CD14-positive monocyte (primary cell): ENCODE results near the gene LDLRAD4. TPM values are rescaled to one million over a fixed set of nuclear protein-coding genes. Genes with fewer than 3 reads are reported as not detected.
A peak's percentile ranks its signal among the peaks of the same experiment; 100 is the strongest.

Experiments used
- DNase-seq, 3 donors: peaks; one replicate each; pipeline ENCODE4 v3.0.0-alpha.2; 2011 to 2022
- H2AFZ ChIP-seq: 2 replicates; pipeline ENCODE4 v1.6.0; 2012; ENCODE audit warnings: mild to moderate bottlenecking, low read depth, low read length, inconsistent platforms; ENCODE audit not compliant: insufficient read depth, poor library complexity, severe bottlenecking
- H3K27ac ChIP-seq, 2 donors: 1 replicate in 1 of 2; 2 replicates in 1 of 2; pipeline ENCODE4 v1.5.1; 2012 to 2013; ENCODE audit warnings: low read length in 2 of 2, control low read depth in 1 of 2, inconsistent platforms in 1 of 2, low read depth in 1 of 2, mild to moderate bottlenecking in 1 of 2
- H3K27me3 ChIP-seq, 2 donors: one replicate each; pipeline versions ENCODE4 v1.6.0 to v1.6.1; 2011 to 2013; ENCODE audit warnings: low read length in 2 of 2; ENCODE audit not compliant: control insufficient read depth in 2 of 2, insufficient read depth in 2 of 2
- H3K36me3 ChIP-seq, 2 donors: replicated peaks in 1 of 2; 1 replicate in 1 of 2; 2 replicates in 1 of 2; pipeline versions ENCODE4 v1.5.1 to v1.6.1; 2012 to 2013; ENCODE audit warnings: low read length in 2 of 2, control low read depth in 1 of 2, inconsistent platforms in 1 of 2, mild to moderate bottlenecking in 1 of 2; ENCODE audit not compliant: insufficient read depth in 2 of 2, control insufficient read depth in 1 of 2
- H3K4me1 ChIP-seq, 2 donors: 1 replicate in 1 of 2; 2 replicates in 1 of 2; pipeline versions ENCODE4 v1.5.1 to v1.6.1; 2012 to 2013; ENCODE audit warnings: low read length in 2 of 2, control low read depth in 1 of 2, inconsistent platforms in 1 of 2, mild to moderate bottlenecking in 1 of 2, moderate library complexity in 1 of 2; ENCODE audit not compliant: insufficient read depth in 2 of 2, control insufficient read depth in 1 of 2
- H3K4me2 ChIP-seq: replicated peaks from 2 replicates; pipeline ENCODE3; 2012; ENCODE audit warnings: low read length, moderate library complexity, mild to moderate bottlenecking; ENCODE audit not compliant: poor library complexity, severe bottlenecking; ENCODE audit errors: extremely low read depth
- H3K4me3 ChIP-seq, 3 experiments: fragments of 200-600 bp in 1 of 3; sonication (generic) in 1 of 3; replicated peaks in 1 of 3; 1 replicate in 2 of 3; 2 replicates in 1 of 3; pipeline ENCODE4 v1.5.1; 2011 to 2013; ENCODE audit warnings: low read length in 3 of 3, mild to moderate bottlenecking in 3 of 3, control low read depth in 2 of 3, low read depth in 2 of 3, inconsistent platforms in 1 of 3, moderate library complexity in 1 of 3
- H3K79me2 ChIP-seq: 2 replicates; pipeline ENCODE4 v1.6.0; 2012; ENCODE audit warnings: mild to moderate bottlenecking, control low read depth, inconsistent platforms, low read length, moderate library complexity; ENCODE audit not compliant: insufficient read depth
- H3K9ac ChIP-seq: 2 replicates; pipeline ENCODE4 v1.6.0; 2017; ENCODE audit warnings: low read length, mild to moderate bottlenecking; ENCODE audit not compliant: insufficient read depth, poor library complexity, severe bottlenecking
- H3K9me3 ChIP-seq, 2 donors: replicated peaks in 1 of 2; 1 replicate in 1 of 2; 2 replicates in 1 of 2; pipeline versions ENCODE4 v1.5.1 to v1.6.1; 2012 to 2013; ENCODE audit warnings: low read length in 2 of 2, control low read depth in 1 of 2; ENCODE audit not compliant: control insufficient read depth in 1 of 2, insufficient read depth in 1 of 2
- H4K20me1 ChIP-seq: 2 replicates; pipeline ENCODE4 v1.6.0; 2012; ENCODE audit warnings: mild to moderate bottlenecking, low read length, control low read depth, moderate library complexity; ENCODE audit not compliant: insufficient read depth
- H3K27ac Mint-ChIP-seq, 7 donors: one replicate each; pipeline ENCODE4 v1.8.0; 2020; ENCODE audit warnings: mild to moderate bottlenecking in 7 of 7, mixed read lengths in 7 of 7, moderate library complexity in 6 of 7, inconsistent platforms in 2 of 7
- H3K27me3 Mint-ChIP-seq, 3 donors: one replicate each; pipeline ENCODE4 v1.8.0; 2021 to 2022; ENCODE audit warnings: low read depth in 3 of 3, mild to moderate bottlenecking in 3 of 3, mixed read lengths in 3 of 3, moderate library complexity in 3 of 3, inconsistent platforms in 1 of 3
- H3K36me3 Mint-ChIP-seq, 2 donors: one replicate each; pipeline ENCODE4 v1.8.0; 2020; ENCODE audit warnings: mixed read lengths in 2 of 2, inconsistent platforms in 1 of 2, mild to moderate bottlenecking in 1 of 2
- H3K4me1 Mint-ChIP-seq: one replicate; pipeline ENCODE4 v1.8.0; 2020; ENCODE audit warnings: mild to moderate bottlenecking, mixed read lengths
- H3K4me3 Mint-ChIP-seq, 2 donors: one replicate each; pipeline ENCODE4 v1.8.0; 2020; ENCODE audit warnings: mild to moderate bottlenecking in 2 of 2, mixed read lengths in 2 of 2, moderate library complexity in 1 of 2
- H3K9me3 Mint-ChIP-seq, 7 donors: one replicate each; pipeline ENCODE4 v1.8.0; 2020 to 2022; ENCODE audit warnings: mixed read lengths in 7 of 7, mild to moderate bottlenecking in 6 of 7, moderate library complexity in 6 of 7, inconsistent platforms in 2 of 7
- WGBS: methylation state at CpG from one replicate; pipeline ENCODE4 v1.1.5; 2013; ENCODE audit warnings: missing lambda C conversion rate; ENCODE audit not compliant: insufficient coverage; 5-methylcytosine and 5-hydroxymethylcytosine counted together
- intact Hi-C, 2 donors: fragments of 100-400 bp; cut with micrococcal nuclease; formaldehyde crosslinking; loops; one replicate each; pipeline versions ENCODE4 v1.15.0 to v1.15.1; 2023
- polyA plus RNA-seq, 3 donors: library from polyadenylated mRNA; depleted of rRNA in 1 of 3; unstranded in 2 of 3; stranded (reverse) in 1 of 3; fragments of 300-500 nt in 2 of 3; fragments of >200 nt in 1 of 3; fragmentation: Illumina TruSeq in 2 of 3; gene quantifications; 1 replicate in 2 of 3; 2 replicates in 1 of 3; pipeline ENCODE4 v1.2.3, GENCODE V29; 2012 to 2021
- TF ChIP-seq, protein P1 (sequence below): fragments of 200-600 bp; IDR thresholded peaks from one replicate; pipeline ENCODE4 v1.8.0; 2022; ENCODE audit warnings: antibody characterized with exemption, mild to moderate bottlenecking

LDLRAD4 gene
- polyA plus RNA-seq, 3 donors, result 13.5 to 15.4 (median 13.8) TPM

DNA sequence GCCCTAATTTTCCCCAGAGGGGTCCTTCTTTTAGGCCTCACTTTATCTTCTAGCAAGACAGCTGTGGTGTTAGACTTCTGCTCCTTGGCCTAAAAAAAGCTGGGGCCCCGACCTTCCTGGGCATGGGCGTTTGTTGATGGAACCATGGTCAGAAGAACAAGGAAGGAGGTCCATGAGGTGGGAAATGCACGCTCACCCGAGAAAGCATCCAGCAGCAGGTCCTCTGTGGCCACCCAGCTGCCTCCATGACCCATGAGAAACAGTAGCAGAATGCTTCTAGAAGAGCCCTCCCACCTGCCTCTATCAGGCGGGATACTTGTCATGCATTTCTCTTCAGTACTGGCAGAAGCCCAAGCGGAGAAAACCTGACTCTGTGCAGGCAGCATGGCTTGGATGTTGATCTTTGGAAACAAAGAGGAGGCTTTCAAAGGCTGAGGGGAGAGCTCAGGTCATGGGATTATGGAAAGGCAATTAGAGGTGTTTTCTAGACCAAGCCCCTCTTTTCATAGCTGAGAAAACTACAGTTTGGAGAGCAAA is 258.7 kb downstream of the LDLRAD4 start:
- Mint-ChIP-seq H3K27ac (no peak overlapping the region), H3K9me3 (peaks cover 0 to 4% (median 0%) of the 10 kb centered on the region in 7 donors), H3K27me3 (peaks cover 0 to 3% (median 0%) of the 10 kb centered on the region in 3 donors), H3K4me1 (peaks cover 29% of the 10 kb centered on the region), H3K4me3 (no peak overlapping the region), H3K36me3 (peaks cover 54 to 69% of the 10 kb centered on the region in 2 donors)
- H3K79me2 ChIP-seq, result peaks cover 1% of the 10 kb centered on the region
- no peak overlapping the region for H2AFZ ChIP-seq
- H3K27ac ChIP-seq, result no peak overlapping the region
- peaks cover 86% of the 10 kb centered on the region for H4K20me1 ChIP-seq
- H3K9me3 ChIP-seq, result peaks cover 0 to 2% of the 10 kb centered on the region in 2 donors
- TF ChIP-seq, protein P1, sequence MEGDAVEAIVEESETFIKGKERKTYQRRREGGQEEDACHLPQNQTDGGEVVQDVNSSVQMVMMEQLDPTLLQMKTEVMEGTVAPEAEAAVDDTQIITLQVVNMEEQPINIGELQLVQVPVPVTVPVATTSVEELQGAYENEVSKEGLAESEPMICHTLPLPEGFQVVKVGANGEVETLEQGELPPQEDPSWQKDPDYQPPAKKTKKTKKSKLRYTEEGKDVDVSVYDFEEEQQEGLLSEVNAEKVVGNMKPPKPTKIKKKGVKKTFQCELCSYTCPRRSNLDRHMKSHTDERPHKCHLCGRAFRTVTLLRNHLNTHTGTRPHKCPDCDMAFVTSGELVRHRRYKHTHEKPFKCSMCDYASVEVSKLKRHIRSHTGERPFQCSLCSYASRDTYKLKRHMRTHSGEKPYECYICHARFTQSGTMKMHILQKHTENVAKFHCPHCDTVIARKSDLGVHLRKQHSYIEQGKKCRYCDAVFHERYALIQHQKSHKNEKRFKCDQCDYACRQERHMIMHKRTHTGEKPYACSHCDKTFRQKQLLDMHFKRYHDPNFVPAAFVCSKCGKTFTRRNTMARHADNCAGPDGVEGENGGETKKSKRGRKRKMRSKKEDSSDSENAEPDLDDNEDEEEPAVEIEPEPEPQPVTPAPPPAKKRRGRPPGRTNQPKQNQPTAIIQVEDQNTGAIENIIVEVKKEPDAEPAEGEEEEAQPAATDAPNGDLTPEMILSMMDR, result no peak
- WGBS, result 83% methylated on average over 2 of the region's 6 CpGs
- intact Hi-C loops, result loop anchor here in 1 of 2 donors (10.0 kb wide), 1 partner anchor 148 kb away; no protein-coding TSS in a partner anchor
- no peak overlapping the region for H3K4me3 ChIP-seq
- H3K4me2 ChIP-seq, result no peak overlapping the region
- H3K4me1 ChIP-seq, result peaks cover 7 to 8% of the 10 kb centered on the region in 2 donors
- DNase-seq, result no peak
- no peaks in the 10 kb centered on the region for H3K27me3 ChIP-seq
- H3K9ac ChIP-seq, result no peak overlapping the region
- H3K36me3 ChIP-seq, result peaks cover 4 to 53% of the 10 kb centered on the region in 2 donors

DNA sequence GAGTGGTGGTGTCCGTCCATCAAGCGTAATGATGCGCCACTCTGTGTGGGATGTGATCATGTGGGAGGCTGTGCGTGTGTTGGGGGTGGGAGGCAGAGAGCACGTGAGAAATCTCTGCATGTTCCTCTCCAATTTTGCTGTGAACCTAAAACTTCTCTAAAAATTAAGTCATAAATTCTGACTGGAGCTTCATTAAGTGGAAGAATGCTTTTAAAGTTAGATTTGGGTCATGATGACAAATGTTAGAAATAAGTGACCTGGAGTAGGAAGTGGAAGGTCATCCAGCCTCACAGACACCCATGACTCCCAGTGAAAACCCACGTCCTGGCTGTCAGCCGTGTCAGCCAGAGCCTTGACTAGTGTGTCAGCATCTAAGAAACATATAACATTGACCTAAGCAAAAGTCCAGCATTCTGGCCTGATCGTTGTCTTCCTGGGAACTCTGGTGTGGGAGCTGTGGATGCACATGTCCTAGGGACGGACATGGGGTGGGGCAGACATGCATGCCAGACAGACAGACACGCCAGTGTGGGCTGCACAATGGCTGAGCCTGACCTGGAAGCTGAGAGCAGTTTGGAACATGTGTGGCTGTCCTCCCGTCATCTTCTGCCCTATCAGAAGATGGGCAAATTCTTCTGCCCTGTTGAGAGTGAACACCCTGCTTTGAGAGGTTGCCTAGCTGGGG is 262.2 kb downstream of the LDLRAD4 start:
- H3K9me3 Mint-ChIP-seq, result peaks cover 0 to 7% (median 2%) of the 10 kb centered on the region in 7 donors
- 70% methylated on average over 4 of the region's 11 CpGs for WGBS

More for the DNA sequence above, 262.2 kb downstream of the LDLRAD4 start:
- intact Hi-C loops, result no loop called here
- Histone ChIP-seq H3K79me2 (no peaks in the 10 kb centered on the region), H3K9ac (no peak overlapping the region), H3K27ac (no peak overlapping the region), H2AFZ (no peak overlapping the region), H3K9me3 (peaks cover 0 to 2% of the 10 kb centered on the region in 2 donors), H3K27me3 (no peaks in the 10 kb centered on the region), H3K36me3 (peaks cover 7 to 48% of the 10 kb centered on the region in 2 donors), H3K4me3 (no peak overlapping the region), H4K20me1 (peaks cover 81% of the 10 kb centered on the region), H3K4me1 (peaks cover 6% of the 10 kb centered on the region in 2 donors), H3K4me2 (no peak overlapping the region)
- Mint-ChIP-seq H3K4me3 (no peak overlapping the region), H3K36me3 (peaks cover 51 to 64% of the 10 kb centered on the region in 2 donors), H3K27me3 (peaks cover 0 to 2% (median 0%) of the 10 kb centered on the region in 3 donors), H3K4me1 (peaks cover 23% of the 10 kb centered on the region), H3K27ac (peak overlapping the region in 3 of 7 donors; percentile 8 to 42 (median 33))
- TF ChIP-seq, protein P1, result no peak
- DNase-seq, result no peak
